Endothelial cell of umbilical vein (primary cell): Measurements from ENCODE around the gene ZNF330. TPM values are rescaled to one million over a fixed set of nuclear protein-coding genes. Genes with fewer than 3 reads are reported as not detected.

Experiments
- BruUV-seq: library from RNA; stranded (reverse); fragments of 400-500 nt; replicated peaks from 2 replicates; lab custom pipeline; 2021; lab: Mats Ljungman, UMichigan
- CTCF ChIA-PET: fragments of 300-600, 350-600 bp; sonication (Branson Sonifier 250); formaldehyde crosslinking; loops from one replicate; lab custom pipeline; 2021; ENCODE audit warnings: antibody characterized with exemption, inconsistent platforms; lab: Charles Lee
- POLR2A ChIA-PET: fragments of 300-600, 350-600 bp; sonication (Branson Sonifier 250); formaldehyde crosslinking; loops from one replicate; lab custom pipeline; 2021; ENCODE audit warnings: antibody characterized with exemption, inconsistent platforms; lab: Charles Lee
- DNase-seq: peaks from one replicate; pipeline ENCODE4 v3.0.0-alpha.2; 2011; ENCODE audit warnings: low read depth, low spot score
- FAIRE-seq: peaks from 2 replicates; lab custom pipeline; 2011; peaks lifted over from hg19 to GRCh38; lab: Jason Lieb, UNC
- H2AFZ ChIP-seq: 2 replicates; pipeline ENCODE4 v1.6.0; 2012; ENCODE audit warnings: low read depth, low read length, control low read depth, inconsistent platforms
- H3K27ac ChIP-seq: 2 replicates; pipeline ENCODE4 v1.5.1; 2011; ENCODE audit warnings: low read depth, mild to moderate bottlenecking, control low read depth, low read length, moderate library complexity; ENCODE audit not compliant: insufficient read depth
- H3K27me3 ChIP-seq, 2 experiments: 2 replicates each; pipeline versions ENCODE4 v1.6.0 to v1.6.1; 2011; ENCODE audit warnings: low read length in 2 of 2, mixed read lengths in 1 of 2; ENCODE audit not compliant: control insufficient read depth in 2 of 2, insufficient read depth in 2 of 2
- H3K36me3 ChIP-seq, 2 experiments: 2 replicates in 1 of 2; 3 replicates in 1 of 2; pipeline ENCODE4 v1.5.1; 2011; ENCODE audit warnings: low read length in 2 of 2, mild to moderate bottlenecking in 1 of 2, moderate library complexity in 1 of 2; ENCODE audit not compliant: control insufficient read depth in 2 of 2, insufficient read depth in 2 of 2; ENCODE audit errors: extremely low read depth in 1 of 2
- H3K4me1 ChIP-seq: 3 replicates; pipeline ENCODE4 v1.5.1; 2011; ENCODE audit warnings: mild to moderate bottlenecking, low read length; ENCODE audit not compliant: control insufficient read depth, insufficient read depth; ENCODE audit errors: extremely low read depth
- H3K4me2 ChIP-seq: 2 replicates; pipeline ENCODE4 v1.6.1; 2011; ENCODE audit warnings: low read length, control low read depth, mixed read lengths; ENCODE audit not compliant: insufficient read depth
- H3K4me3 ChIP-seq, 3 experiments: fragments of 200-600 bp in 1 of 3; sonication (generic), shearing (Covaris generic) in 1 of 3; replicated peaks in 1 of 3; 2 replicates each; pipeline ENCODE4 v1.5.1; 2011 to 2016; ENCODE audit warnings: control low read depth in 3 of 3, low read length in 3 of 3, mild to moderate bottlenecking in 2 of 3, inconsistent platforms in 1 of 3, low read depth in 1 of 3, moderate library complexity in 1 of 3; ENCODE audit not compliant: insufficient read depth in 1 of 3
- H3K79me2 ChIP-seq: 2 replicates; pipeline ENCODE4 v1.6.0; 2012; ENCODE audit warnings: low read length, inconsistent platforms; ENCODE audit not compliant: control insufficient read depth, insufficient read depth
- H3K9ac ChIP-seq: replicated peaks from 2 replicates; pipeline ENCODE3; 2011; ENCODE audit warnings: low read length, control low read depth; ENCODE audit not compliant: insufficient read depth; ENCODE audit errors: extremely low read depth
- H3K9me1 ChIP-seq: replicated peaks from 3 replicates; pipeline ENCODE4 v1.6.0; 2011; ENCODE audit warnings: mild to moderate bottlenecking, low read length; ENCODE audit not compliant: control insufficient read depth, insufficient read depth; ENCODE audit errors: extremely low read depth
- H3K9me3 ChIP-seq: replicated peaks from 2 replicates; pipeline ENCODE4 v1.5.1; 2012; ENCODE audit warnings: low read length, inconsistent platforms; ENCODE audit not compliant: control insufficient read depth, insufficient read depth
- H4K20me1 ChIP-seq: replicated peaks from 2 replicates; pipeline ENCODE3; 2011; ENCODE audit warnings: mild to moderate bottlenecking, low read length; ENCODE audit not compliant: control insufficient read depth, insufficient read depth; ENCODE audit errors: extremely low read depth
- CTCF ChIP-seq, 2 donors: IDR thresholded peaks; 1 replicate in 1 of 2; 2 replicates in 1 of 2; pipeline ENCODE4 v1.5.1; 2011; ENCODE audit warnings: low read length in 2 of 2, mild to moderate bottlenecking in 2 of 2, moderate library complexity in 2 of 2, control low read depth in 1 of 2, inconsistent platforms in 1 of 2, low read depth in 1 of 2; ENCODE audit not compliant: insufficient read depth in 1 of 2; ENCODE audit errors: extremely low read depth in 1 of 2
- EZH2 ChIP-seq: IDR thresholded peaks from 2 replicates; pipeline ENCODE4 v1.6.1; 2012; ENCODE audit warnings: borderline replicate concordance, low read depth, mild to moderate bottlenecking, moderate library complexity, low read length, inconsistent platforms; ENCODE audit not compliant: severe bottlenecking
- FOS ChIP-seq: IDR thresholded peaks from 2 replicates; pipeline ENCODE4 v1.6.1; 2011; ENCODE audit warnings: mild to moderate bottlenecking, low read length, moderate library complexity, borderline replicate concordance; ENCODE audit not compliant: insufficient read depth
- GATA2 ChIP-seq: IDR thresholded peaks from 2 replicates; pipeline ENCODE4 v1.7.0; 2011; ENCODE audit warnings: low read depth, mild to moderate bottlenecking, moderate library complexity, mixed read lengths, low read length; ENCODE audit not compliant: insufficient read length, insufficient read depth
- JUN ChIP-seq: IDR thresholded peaks from 2 replicates; pipeline ENCODE4 v1.6.1; 2011; ENCODE audit warnings: borderline replicate concordance, low read depth; ENCODE audit not compliant: insufficient read length, insufficient read depth
- MAX ChIP-seq: IDR thresholded peaks from 2 replicates; pipeline ENCODE4 v1.6.1; 2011; ENCODE audit not compliant: insufficient read depth, insufficient read length
- POLR2A ChIP-seq: IDR thresholded peaks from 2 replicates; pipeline ENCODE4 v1.6.1; 2012; ENCODE audit warnings: low read depth, mild to moderate bottlenecking, control low read depth, low read length
- dilution Hi-C: fragments of 300-500 bp; cut with MboI; formaldehyde crosslinking; loops from one replicate; pipeline ENCODE4 v1.15.0; 2019; ENCODE audit warnings: low sequenced_read_pairs; ENCODE audit not compliant: extremely low pct_ligation_motif_present
- intact Hi-C: fragments of 100-400 bp; cut with micrococcal nuclease; formaldehyde crosslinking; loops from one replicate; pipeline ENCODE4 v1.10.0; 2022
- polyA plus RNA-seq, 4 experiments: library from polyadenylated mRNA; depleted of rRNA in 3 of 4; stranded (reverse) in 3 of 4; unstranded in 1 of 4; fragments of >200 nt; gene quantifications; 2 replicates each; pipeline versions ENCODE4 v1.2.1 to v1.2.3, GENCODE V29; 2011 to 2012; ENCODE audit warnings: missing spikeins in 1 of 4
- total RNA-seq: library from RNA; stranded (reverse); gene quantifications from 2 replicates; pipeline ENCODE4 v1.2.3, GENCODE V29; 2021

Gene ZNF330
- total and polyA plus RNA-seq, 2 donors (not counting 3 experiments of a cell fraction or from before 2014, with no cell fraction given): 15.5 to 31.0 TPM

GRCh38 chr4:141248029-141248428 is 27.3 kb downstream of the ZNF330 start:
- Histone ChIP-seq H3K79me2 (no peaks in the 10 kb centered on the region), H3K27me3 (no peaks in the 10 kb centered on the region), H3K4me1 (peaks cover 2% of the 10 kb centered on the region), H3K4me2 (no peak overlapping the region), H3K9me1 (no peaks in the 10 kb centered on the region), H3K9ac (no peak overlapping the region), H4K20me1 (no peaks in the 10 kb centered on the region), H3K9me3 (no peaks in the 10 kb centered on the region), H3K36me3 (no peaks in the 10 kb centered on the region), H3K4me3 (no peak overlapping the region), H3K27ac (no peak overlapping the region), H2AFZ (no peak overlapping the region)
- BruUV-seq: no TSS peak
- ChIA-PET CTCF (no interaction called here), POLR2A (no interaction called here)
- FAIRE-seq (no peak), DNase-seq (no peak)
- TF ChIP-seq GATA2: no peak
- no peak for TF ChIP-seq POLR2A
- no peak for TF ChIP-seq EZH2
- TF ChIP-seq JUN: no peak
- TF ChIP-seq FOS: no peak
- no peak for TF ChIP-seq MAX
- TF ChIP-seq CTCF (IDR thresholded peaks at IDR 0.05; ENCODE audit: extremely low read depth in 1 of 2, insufficient read depth in 1 of 2, low read depth in 1 of 2, low read length in 2 of 2): no peak
- intact Hi-C loops: no loop called here
- dilution Hi-C loops: no loop called here
